Measurements from ENCODE around the gene RSBN1.
"Not testable (repeated sequence)": the region's sequence is repeated elsewhere in the genome, so short reads cannot be mapped to it uniquely, and the experiment has no call there.

The RSBN1 gene

DNA sequence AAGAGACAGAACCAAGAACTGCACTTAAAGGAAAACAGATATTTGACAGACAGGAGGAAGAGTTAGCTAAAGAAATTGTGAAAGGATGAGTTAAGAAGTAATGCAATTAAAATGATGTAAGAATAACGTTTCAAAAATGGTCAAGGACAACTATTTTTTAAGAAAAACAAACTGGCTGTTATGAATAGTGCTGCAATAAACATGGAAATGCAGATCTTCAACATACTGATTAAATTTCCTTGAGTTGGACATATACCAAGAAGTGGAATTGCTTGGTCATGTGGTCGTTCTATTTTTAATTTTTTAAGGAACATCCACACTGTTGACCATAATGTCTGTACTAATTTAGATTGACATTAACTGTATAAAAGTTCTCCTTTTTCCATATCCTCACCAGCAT is 29.9 kb downstream of the RSBN1 start:
- no peak for DNase-seq (ENCODE audit: low read depth)

DNA sequence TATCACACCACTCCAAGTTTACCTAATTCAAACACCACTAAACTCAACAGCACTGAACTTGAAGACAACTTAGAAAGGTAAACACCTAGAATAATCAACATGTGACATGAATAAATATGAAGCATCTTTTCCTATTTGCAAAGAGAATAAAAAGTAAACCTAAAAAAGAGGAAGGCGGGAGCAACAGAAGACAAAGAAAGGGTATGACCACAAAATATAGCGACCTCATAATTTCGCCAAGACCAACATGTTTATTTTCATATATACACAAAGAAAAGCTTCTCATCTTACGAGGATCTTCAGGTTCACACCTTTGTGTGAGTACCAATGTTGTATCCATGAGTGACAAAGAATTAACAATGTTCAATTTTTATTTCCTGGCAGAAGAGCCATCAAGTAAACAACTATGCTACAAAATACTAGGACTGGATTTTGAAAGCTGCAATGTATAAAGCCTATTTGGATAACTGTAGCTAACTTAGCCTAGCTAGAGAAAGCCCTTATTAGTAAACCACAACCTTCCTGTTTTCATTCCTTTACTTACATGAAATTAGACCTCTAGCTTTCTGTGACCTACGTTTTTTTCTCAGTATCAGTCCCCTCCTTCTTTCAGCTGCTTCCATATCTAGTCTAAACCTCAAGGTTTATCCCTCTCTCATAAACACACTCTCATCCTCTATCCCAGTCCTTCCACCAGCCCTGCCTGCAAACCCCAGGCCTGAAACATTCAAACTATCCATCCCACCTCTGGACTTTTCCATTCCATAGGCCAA is 31.7 kb downstream of the RSBN1 start:
- no peak for DNase-seq (ENCODE audit: low read depth)

DNA sequence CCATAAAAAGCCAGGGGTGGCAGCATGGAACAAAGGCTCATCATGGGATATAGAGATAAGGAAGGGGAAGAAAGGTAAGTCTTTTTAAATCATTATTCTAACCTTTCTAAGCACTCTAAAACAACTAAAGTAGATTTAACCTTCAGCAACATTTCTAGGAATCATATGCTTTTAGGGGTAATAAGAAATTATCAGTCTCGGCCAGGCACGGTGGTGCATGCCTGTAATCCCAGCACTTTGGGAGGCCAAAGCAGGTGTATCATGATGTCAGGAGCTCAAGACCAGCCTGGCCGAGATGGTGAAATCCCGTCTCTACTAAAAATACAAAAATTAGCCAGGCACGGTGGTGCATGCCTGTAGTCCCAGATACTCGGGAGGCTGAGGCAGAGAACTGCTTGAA is 32.7 kb downstream of the RSBN1 start:
- DNase-seq (ENCODE audit: low read depth) = no peak

DNA sequence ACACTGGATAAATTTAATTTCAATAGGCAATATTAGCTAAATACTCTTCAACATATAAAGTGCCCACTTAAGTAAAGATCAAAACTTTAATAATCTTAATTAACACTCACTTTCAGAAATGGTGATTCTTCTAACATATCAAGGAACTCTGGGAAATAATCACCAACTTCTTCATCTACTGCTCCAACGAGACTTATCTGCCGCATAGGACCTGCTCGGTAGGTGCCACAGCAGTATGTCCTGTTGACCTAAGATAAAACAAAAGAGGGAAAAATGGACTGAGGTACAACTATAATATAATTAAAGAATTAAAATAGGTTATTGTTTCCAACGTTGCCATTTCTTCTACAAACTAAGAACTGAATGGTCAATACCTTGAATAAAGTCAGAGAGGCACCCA is 34.7 kb downstream of the RSBN1 start:
- DNase-seq (ENCODE audit: low read depth) = no peak

DNA sequence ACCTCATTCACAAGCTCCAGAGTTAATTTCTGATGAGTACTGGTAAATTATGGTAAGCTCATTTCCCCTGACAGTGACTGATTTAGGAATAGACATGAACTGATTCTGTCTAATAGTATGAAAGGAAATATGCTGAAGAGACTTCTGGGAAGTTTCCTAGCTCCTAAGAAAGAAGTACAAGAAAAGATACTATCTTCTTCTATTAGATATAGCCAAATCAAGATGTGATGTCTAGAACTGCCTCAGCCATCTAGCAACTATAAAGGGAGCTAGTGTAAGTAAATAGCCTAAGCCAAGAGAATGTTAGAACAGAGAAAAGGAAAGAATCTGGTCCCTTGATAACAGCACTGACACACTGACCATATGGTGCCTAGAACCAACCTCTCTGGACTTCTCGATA is 42.2 kb downstream of the RSBN1 start:
- DNase-seq (ENCODE audit: low read depth) = no peak

DNA sequence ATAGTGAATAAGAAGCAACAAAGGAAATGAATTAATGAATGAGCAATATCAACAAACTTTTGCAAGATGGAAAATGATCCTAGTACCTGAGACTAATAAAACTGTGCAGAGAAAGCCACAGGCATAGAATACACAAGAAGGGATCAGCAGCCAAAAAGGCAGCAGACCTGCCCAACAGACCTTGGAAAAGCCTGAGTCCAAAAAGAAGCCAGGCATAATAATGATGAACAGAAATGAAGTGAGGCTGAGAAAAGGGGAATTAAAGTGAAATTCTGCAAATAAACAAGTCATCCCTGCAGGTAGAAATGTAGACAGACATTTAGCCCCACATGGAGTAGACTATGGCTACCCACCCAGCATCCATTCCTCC is 42.7 kb downstream of the RSBN1 start:
- DNase-seq (ENCODE audit: low read depth) = no peak

DNA sequence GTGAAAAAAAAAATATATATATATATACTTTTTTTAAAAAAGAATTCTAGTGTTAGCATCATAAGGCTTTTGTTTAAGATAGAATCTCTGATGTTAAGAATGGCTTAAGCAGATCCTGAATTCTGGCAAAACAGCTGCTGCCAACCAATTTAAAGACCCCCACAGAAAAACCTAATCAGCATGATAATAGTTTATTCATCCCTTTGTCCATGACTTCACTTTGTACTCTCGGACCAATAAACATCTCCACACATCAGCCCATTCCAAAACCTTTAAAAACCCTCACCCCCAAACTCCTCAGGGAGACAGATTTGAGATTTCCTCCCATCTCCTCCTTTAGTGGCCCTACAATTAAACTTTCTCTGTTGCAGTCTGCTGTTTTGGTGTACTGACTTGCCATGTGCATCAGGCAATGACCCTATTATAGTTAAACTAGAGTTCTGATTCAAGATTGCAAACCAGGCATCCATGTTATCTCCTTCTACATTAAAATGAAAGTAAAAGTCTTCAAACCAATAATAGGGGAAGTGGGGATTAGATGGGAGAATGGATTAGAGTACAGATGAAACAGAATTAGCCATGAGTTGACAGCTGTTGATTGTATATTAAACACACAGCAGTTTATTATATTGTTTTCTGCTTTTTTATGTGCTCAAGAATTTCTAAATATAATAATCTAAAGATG is 43.2 kb downstream of the RSBN1 start:
- no peak for DNase-seq (ENCODE audit: low read depth)

DNA sequence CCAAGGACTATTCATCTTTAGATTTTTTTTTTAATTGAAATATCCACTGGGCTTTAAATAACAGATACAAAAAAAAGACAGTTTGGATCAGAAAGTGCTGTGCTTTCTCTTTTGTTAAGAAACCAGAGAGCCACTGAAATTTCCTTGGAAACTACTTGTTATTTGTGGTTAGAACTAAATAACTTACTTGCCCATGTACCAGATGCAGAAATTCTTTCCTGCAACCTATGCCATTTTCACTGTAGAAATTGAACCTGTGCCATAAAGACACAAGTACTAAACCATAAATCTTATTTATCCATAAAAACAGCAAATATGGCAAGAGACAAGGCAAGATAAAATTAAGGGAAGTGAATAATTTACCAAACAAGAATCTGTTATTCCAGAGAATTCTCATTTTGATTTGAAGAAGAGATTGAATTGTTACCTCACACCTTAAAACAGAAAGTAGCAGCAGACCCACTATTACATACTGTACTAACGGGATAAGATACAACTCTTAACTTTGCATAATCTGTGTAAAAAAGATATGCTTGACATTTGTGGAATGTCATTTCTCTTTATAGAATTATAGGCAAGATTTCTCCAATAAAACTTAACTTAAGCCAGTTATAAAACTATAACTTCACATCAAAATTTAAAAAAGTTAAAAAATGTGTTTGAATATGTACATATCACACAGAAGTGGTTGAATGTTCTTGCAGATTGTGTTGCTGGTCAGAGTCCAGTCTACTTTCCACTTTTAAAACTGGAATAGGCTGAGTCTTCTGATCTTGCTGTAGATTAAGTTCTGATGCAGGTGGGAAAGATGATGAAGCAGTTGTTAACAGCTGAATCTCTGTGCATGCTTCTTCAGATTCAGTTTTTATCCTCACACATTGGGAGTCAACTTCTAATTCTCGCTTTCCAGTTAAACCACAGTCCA is 46.7 kb downstream of the RSBN1 start:
- no peak for DNase-seq (ENCODE audit: low read depth)

DNA sequence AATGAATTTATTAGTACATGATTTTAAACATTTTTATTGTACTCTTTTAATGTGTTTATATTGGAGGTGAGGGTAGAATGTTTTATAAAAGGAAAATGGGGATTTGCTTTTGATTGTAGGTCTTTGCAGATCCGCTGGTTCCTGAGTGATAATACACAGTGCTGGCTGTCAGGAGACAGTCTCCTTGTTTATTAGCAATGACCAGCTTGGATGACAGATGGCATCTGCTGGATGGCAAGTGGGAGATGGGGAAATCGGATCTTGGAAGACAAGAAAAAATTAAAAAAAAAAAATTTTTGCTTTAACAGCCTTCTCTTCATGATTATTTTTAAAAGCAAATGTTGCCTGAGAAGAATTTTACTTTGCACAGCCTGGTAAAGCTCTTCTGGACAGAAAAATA is 48.6 kb downstream of the RSBN1 start:
- no peak for DNase-seq (ENCODE audit: low read depth)

DNA sequence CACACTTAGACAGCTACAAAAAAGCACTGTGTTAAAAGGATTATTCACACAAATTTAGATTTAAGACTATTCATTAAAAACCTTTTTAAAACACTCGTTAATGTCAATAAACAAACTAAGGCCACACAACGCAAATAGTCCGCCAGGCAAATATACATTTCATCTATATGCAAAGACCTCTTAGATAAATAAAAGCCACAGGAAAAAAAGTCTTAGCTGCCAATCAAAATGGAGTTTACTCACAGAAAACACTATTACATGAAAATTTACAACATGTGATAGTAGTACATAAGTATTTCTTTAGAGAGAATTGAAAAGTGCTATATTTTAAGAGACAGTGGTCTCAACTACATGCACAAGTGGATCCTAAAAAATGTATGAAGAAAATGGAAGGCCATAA is 50.3 kb downstream of the RSBN1 start:
- no peak for DNase-seq (ENCODE audit: low read depth)

DNA sequence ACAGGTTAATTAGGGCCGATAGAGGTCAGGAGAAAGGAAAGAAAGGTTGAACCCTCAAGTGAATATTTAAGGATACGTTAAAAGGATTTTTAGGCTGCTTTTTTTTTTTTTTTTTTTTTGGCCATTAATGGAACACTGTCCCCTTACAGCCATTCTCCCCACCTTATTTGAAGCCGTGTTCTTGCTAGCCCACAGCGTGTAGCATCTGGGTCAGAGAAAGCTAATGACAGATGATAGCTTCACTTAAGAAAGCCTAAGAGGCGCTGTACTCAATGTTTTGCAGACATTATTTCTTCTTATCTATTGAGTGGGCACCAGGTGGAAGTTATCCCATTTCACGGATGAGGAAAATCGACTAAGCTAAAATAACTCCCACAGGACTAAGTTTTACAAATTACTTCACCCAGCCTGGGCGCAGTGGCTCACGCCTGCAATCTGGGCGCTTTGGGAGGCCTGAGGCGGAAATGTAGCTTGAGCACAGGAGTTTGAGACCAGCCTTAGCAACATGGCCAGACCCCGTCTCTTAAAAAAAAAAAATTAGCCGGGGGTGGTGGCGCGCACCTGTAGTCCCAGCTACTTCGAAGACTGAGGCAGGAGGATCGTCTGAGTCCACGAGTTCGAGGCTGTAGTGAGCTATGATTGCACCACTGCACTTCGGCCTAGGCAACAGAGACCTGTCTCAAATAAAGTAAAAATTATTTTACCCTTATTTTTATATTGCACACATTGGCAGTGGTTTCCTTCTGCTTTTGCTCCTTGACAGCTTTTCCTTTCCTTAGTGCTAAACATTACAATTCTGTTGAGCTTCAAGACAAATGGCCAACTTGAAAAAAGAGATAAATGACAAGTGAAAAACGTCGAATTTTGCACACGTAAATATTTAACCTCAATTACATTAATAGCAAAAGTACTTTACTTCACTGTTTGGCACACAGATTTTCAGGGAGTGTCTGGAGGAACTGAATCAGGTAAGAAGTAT is 51.9 kb downstream of the RSBN1 start:
- no peak for DNase-seq (ENCODE audit: low read depth)

DNA sequence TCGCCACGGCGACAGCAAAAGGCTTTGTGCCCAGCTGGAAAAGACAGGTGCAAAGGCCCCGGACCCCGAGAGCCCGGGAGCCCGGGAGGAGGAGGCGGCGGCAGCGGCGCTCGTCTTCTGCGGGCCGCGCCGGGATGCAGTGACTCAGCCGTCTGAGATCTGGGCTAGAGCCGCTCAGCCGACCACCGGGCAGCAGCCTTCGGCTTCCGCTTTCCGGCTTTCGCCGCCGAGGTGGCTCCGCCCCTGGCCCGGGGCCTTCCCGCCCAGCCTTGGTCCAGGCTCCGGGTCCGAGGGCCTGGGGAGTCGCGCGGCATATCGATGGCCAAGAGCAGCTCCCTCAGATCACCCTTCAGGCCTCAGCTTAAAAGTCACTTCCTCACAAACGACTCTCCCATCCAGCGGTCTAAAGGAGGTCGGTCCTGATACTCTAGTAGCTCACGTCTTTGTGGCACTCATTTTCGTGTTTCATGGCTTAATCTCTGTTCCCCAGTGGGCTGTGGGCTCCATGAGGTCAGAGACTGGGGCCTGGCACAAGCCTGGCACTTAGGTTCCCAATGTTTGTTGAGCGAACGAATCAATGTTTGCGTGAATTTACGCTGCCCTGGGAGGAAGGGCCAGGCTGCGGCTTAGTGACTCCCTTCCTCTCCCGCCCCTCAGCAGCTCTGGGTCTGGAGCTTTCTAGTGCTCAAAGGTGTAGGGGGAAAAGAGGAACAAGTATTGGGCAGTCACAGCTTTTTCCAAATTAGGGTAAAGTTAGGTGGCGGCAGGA is 52.8 kb downstream of the RSBN1 start, which contains the start of gene PHTF1:
Gene PHTF1 (minus strand): TSS at position 154 of the 769 bp plus-strand sequence. CDS start 783 bp downstream, outside the sequence.
- DNase-seq (ENCODE audit: low read depth) = peak; percentile 25

DNA sequence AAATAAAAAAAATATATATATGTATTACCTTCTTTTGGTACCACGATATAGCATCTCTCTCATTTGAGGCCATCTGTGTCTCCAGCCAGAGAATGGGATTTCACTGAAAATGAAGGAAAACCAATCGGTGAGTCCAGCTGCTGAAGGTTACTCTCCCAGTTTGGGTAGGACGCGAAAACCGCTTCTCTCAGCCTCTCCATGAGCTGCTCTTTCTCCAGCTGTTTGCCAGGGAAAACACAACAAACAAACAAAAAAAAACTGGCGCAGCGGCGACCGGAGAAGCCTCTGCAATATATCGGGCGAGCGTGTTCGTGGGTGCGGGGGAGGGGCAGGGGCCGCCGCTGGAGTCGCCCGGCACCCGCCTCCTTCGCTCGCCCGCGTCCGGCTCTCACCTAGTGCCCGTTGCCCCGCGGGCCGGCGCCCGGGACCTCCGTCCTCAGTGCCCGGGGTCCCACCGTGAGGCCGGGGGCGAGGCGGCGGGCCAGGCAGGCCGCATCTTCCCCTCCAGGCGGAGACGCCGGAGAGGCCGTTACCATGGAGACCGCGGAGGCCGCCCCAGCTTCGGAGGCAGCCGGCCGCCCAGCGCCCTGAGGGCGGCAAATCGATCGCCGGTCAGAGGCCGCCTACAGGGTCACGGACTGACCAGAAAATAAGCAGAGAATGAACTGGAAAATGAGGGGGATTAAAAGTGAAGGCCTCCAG is 53.5 kb downstream of the RSBN1 start:
- DNase-seq (ENCODE audit: low read depth) = peak; percentile 25

DNA sequence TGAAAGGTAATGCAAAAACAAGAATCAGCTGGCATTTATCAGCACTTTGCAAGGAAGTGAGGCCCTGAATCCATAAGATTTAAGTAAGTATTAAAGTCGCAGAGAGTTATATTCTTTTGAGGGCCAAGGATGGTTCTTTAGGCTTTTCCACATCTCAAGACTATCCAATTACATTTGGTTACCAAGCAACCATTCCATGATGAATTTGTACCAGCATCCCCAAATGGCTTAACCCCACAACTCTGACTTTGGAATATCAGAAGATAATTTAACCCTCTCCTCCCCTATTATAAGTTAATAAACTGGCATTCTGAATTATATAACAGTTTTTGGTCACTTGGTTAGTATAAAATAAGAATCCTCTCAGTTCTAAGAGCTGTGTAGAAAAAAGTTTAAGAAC is 55.8 kb downstream of the RSBN1 start:
- no peak for DNase-seq (ENCODE audit: low read depth)

DNA sequence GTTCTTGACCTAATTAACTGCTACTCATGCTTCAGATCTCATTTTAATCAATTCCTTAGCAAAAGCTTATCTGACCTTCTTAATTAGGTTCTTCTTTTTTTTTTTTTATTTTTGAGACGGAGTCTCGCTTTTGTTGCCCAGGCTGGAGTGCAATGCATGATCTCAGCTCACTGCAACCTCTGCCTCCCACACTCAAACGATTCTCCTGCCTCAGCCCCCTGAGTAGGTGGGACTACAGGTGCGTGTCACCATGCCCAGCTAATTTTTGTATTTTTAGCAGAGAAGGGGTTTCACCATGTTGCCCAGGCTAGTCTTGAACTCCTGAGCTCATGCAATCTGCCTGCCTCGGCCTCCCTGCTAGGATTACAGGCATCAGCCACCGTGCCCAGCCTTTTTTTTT is 58.9 kb downstream of the RSBN1 start:
- DNase-seq (ENCODE audit: low read depth) = not testable (repeated sequence)

DNA sequence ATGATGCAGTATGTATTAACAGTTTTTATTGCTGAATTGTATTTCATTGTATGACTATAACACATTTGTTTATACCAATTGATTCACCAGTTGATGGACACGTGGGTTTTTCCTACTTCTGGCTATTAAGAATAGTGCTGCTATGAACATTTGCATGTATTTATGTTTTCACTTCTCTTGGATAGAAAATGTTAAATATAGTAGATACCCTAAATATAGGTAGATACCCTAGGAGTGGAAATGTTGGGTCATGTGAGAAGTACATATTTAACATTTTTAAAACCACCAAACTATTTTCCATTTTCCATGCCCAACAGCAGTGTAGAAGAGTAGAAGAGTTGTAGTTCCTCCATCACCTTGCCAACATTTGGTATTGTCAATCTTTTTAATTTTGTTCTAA is 60.8 kb downstream of the RSBN1 start:
- no peak for DNase-seq (ENCODE audit: low read depth)

DNA sequence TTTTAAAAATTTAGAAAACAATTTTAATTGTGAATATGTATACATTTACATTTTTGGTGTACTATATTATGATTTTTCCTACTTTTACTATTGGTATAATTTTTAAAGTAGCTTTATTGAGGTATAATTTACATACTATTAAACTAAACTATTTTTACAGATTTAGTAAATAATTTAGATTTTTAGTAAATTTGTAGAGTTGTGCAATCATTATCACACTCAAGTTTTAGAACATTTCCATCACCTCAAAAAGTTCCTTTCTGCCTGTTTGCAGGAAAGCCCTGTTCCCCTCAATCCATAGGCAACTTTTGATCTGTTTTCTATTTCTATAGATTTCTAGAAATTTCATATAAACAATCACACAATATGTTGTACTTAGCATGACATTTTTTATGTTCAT is 61.2 kb downstream of the RSBN1 start:
- no peak for DNase-seq (ENCODE audit: low read depth)

DNA sequence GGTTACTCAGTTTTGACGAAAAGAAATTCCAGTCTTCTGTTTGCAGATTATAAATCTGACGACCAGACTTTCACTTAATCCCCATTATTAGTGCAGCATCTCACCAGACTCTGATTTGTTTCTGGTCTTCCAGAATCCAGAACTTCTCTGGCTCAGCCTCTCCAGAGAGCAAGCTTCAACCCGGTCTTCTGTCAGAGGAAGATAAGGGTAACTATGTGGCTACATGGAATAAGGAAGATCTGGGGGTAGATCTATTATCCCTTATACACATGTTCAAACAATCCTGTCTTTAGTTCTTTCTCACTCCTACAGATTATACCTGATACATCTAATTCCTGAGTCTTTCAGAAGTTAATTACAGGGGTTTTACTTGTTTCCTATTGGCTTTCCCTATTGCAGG is 62.9 kb downstream of the RSBN1 start:
- no peak for DNase-seq (ENCODE audit: low read depth)

DNA sequence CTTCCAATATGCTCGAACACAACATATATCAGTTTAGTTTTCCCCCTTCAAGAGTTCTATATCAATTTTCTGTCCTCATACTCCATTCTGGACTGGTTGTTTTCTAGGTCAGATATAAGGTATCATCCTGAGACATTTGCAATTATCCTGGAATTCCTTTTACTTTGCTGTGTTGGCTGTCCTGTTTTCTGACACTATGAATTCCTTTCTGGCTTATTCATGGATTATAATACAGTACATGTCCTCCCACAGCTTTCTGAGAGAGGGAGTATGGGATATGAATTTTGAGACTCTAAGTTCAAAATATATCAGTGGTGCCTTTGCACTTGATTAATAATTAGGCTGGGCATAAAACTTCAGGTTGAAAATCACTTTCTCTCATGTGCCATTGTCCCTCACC is 64.9 kb downstream of the RSBN1 start:
- DNase-seq (ENCODE audit: low read depth) = no peak

DNA sequence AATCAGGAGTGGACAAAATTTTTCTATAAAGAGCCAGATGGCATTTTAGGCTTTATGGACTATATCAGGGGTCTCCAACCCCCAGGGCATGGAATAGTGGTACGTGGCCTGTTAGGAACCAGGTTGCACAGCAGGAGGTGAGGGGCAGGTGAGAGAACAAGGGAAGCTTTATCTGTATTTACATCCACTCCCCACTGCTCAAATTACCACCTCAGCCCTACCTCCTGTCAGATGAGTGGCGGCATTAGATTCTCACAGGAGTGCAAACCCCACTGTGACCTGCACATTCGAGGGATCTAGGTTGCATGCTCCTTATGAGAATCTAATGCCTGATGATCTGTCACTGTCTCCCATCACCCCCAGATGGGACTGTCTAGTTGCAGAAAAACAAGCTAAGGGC is 66.9 kb downstream of the RSBN1 start:
- DNase-seq (ENCODE audit: low read depth) = no peak
